ENCODE measurements around the gene PAX7. TPM values are rescaled to one million over a fixed set of nuclear protein-coding genes. Genes with fewer than 3 reads are reported as not detected.

The PAX7 gene
- total and polyA plus RNA-seq, 2 donors (not counting 1 experiment from before 2014, with no cell fraction given): not detected

GRCh38 chr1:18761948-18762840 is 131.5 kb downstream of the PAX7 start:
- no peak overlapping the region for H2AFZ ChIP-seq (ENCODE audit: insufficient read depth, low read depth, low read length, poor library complexity, severe bottlenecking)
- no peaks in the 10 kb centered on the region for H3K4me1 ChIP-seq (ENCODE audit: control insufficient read depth in 2 of 2, insufficient read depth in 2 of 2, low read length in 2 of 2)
- H3K79me2 ChIP-seq (ENCODE audit: control insufficient read depth, insufficient read depth, low read length): no peaks in the 10 kb centered on the region
- POLR2A ChIA-PET: no interaction called here
- TF ChIP-seq EZH2 (IDR thresholded peaks at IDR 0.05; ENCODE audit: borderline replicate concordance, insufficient read depth, low read depth, low read length, poor library complexity, severe bottlenecking): no peak
- TF ChIP-seq, protein P1, sequence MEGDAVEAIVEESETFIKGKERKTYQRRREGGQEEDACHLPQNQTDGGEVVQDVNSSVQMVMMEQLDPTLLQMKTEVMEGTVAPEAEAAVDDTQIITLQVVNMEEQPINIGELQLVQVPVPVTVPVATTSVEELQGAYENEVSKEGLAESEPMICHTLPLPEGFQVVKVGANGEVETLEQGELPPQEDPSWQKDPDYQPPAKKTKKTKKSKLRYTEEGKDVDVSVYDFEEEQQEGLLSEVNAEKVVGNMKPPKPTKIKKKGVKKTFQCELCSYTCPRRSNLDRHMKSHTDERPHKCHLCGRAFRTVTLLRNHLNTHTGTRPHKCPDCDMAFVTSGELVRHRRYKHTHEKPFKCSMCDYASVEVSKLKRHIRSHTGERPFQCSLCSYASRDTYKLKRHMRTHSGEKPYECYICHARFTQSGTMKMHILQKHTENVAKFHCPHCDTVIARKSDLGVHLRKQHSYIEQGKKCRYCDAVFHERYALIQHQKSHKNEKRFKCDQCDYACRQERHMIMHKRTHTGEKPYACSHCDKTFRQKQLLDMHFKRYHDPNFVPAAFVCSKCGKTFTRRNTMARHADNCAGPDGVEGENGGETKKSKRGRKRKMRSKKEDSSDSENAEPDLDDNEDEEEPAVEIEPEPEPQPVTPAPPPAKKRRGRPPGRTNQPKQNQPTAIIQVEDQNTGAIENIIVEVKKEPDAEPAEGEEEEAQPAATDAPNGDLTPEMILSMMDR (IDR thresholded peaks at IDR 0.05): no peak
- H3K4me3 ChIP-seq (ENCODE audit: control extremely low read depth in 1 of 5, extremely low read depth in 1 of 5, insufficient read depth in 1 of 5, low read depth in 2 of 5, low read length in 4 of 5): no peak overlapping the region
- CTCF ChIA-PET: no interaction called here
- Mint-ChIP-seq H3K4me3 (no peak overlapping the region), H3K27me3 (peaks cover 36% of the 10 kb centered on the region), H3K4me1 (no peaks in the 10 kb centered on the region), H3K27ac (no peak overlapping the region), H3K9me3 (ENCODE audit: insufficient read depth) (no peaks in the 10 kb centered on the region)
- no peak overlapping the region for H3K27ac ChIP-seq (ENCODE audit: low read length in 2 of 2)
- WGBS (ENCODE audit: insufficient coverage): 82% methylated on average over 6 of the region's 14 CpGs
- H4K20me1 ChIP-seq (ENCODE audit: control insufficient read depth, insufficient read depth, low read length, poor library complexity, severe bottlenecking): no peaks in the 10 kb centered on the region
- ATAC-seq (ENCODE audit: low read depth): no peak
- no peaks in the 10 kb centered on the region for H3K36me3 ChIP-seq (replicated peaks in 1 of 2; ENCODE audit: control extremely low read depth in 1 of 2, control insufficient read depth in 1 of 2, extremely low read depth in 1 of 2, insufficient read depth in 2 of 2, low read length in 1 of 2)
- no peak overlapping the region for H3K4me2 ChIP-seq (replicated peaks; ENCODE audit: low read depth, low read length, poor library complexity, severe bottlenecking)
- peaks cover 0 to 12% (median 0%) of the 10 kb centered on the region in 3 donors for H3K9me3 ChIP-seq (ENCODE audit: control extremely low read depth in 1 of 3, control insufficient read depth in 2 of 3, insufficient read depth in 1 of 3, low read length in 2 of 3)
- intact Hi-C loops (cut with micrococcal nuclease): no loop called here
- H3K9ac ChIP-seq (ENCODE audit: low read length): no peak overlapping the region
- peaks cover 0 to 3% (median 1%) of the 10 kb centered on the region in 4 experiments for H3K27me3 ChIP-seq (replicated peaks in 1 of 4; ENCODE audit: control extremely low read depth in 1 of 4, control insufficient read depth in 3 of 4, insufficient read depth in 4 of 4, low read length in 3 of 4)
- DNase-seq: no peak

DNA sequence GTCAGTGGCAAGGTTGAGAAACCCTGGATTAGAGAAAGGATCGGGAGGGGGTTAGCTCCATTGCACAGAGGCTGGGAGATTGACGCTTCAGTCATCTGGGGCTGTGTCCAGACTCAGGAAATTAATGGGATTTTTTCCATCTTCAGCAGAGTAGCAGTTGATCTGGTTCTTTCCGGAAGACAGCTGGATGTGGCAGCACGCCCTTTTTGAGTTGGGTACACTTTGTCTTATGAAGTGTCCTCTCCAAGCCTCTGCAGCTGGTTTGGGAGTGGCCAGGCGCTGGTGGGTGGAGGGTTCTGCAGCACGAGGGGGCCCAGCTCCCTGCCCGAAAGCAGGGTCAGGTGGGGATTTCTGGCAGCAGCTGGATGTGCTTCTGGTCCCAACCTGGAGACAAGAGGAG is 133.7 kb downstream of the PAX7 start:
- Histone ChIP-seq H3K4me2 (replicated peaks; ENCODE audit: low read depth, low read length, poor library complexity, severe bottlenecking) (no peak overlapping the region), H3K9me3 (ENCODE audit: control extremely low read depth in 1 of 3, control insufficient read depth in 2 of 3, insufficient read depth in 1 of 3, low read length in 2 of 3) (peaks cover 0 to 12% (median 0%) of the 10 kb centered on the region in 3 donors), H3K9ac (ENCODE audit: low read length) (no peak overlapping the region), H3K27ac (ENCODE audit: low read length in 2 of 2) (no peak overlapping the region), H3K4me1 (ENCODE audit: control insufficient read depth in 2 of 2, insufficient read depth in 2 of 2, low read length in 2 of 2) (no peaks in the 10 kb centered on the region), H3K36me3 (replicated peaks in 1 of 2; ENCODE audit: control extremely low read depth in 1 of 2, control insufficient read depth in 1 of 2, extremely low read depth in 1 of 2, insufficient read depth in 2 of 2, low read length in 1 of 2) (no peaks in the 10 kb centered on the region), H2AFZ (ENCODE audit: insufficient read depth, low read depth, low read length, poor library complexity, severe bottlenecking) (no peak overlapping the region), H3K27me3 (replicated peaks in 1 of 4; ENCODE audit: control extremely low read depth in 1 of 4, control insufficient read depth in 3 of 4, insufficient read depth in 4 of 4, low read length in 3 of 4) (peaks cover 0 to 5% (median 0%) of the 10 kb centered on the region in 4 experiments), H3K4me3 (ENCODE audit: control extremely low read depth in 1 of 5, extremely low read depth in 1 of 5, insufficient read depth in 1 of 5, low read depth in 2 of 5, low read length in 4 of 5) (no peak overlapping the region), H4K20me1 (ENCODE audit: control insufficient read depth, insufficient read depth, low read length, poor library complexity, severe bottlenecking) (no peaks in the 10 kb centered on the region), H3K79me2 (ENCODE audit: control insufficient read depth, insufficient read depth, low read length) (no peaks in the 10 kb centered on the region)
- no peak overlapping the region for H3K4me3 Mint-ChIP-seq
- H3K4me1 Mint-ChIP-seq: no peaks in the 10 kb centered on the region
- 73% methylated on average over 7 of the region's 7 CpGs for WGBS (ENCODE audit: insufficient coverage)
- CTCF ChIA-PET: no interaction called here
- no peaks in the 10 kb centered on the region for H3K9me3 Mint-ChIP-seq (ENCODE audit: insufficient read depth)
- POLR2A ChIA-PET: no interaction called here
- TF ChIP-seq, protein P1 (IDR thresholded peaks at IDR 0.05): no peak
- TF ChIP-seq EZH2 (IDR thresholded peaks at IDR 0.05; ENCODE audit: borderline replicate concordance, insufficient read depth, low read depth, low read length, poor library complexity, severe bottlenecking): no peak
- peaks cover 36% of the 10 kb centered on the region for H3K27me3 Mint-ChIP-seq
- ATAC-seq (ENCODE audit: low read depth) (no peak), DNase-seq (no peak)
- intact Hi-C loops (cut with micrococcal nuclease): no loop called here
- no peak overlapping the region for H3K27ac Mint-ChIP-seq

All from B cell (primary cell).